ENCODE measurements around the gene CSNK1G1.
"Not testable (repeated sequence)": the region's sequence is repeated elsewhere in the genome, so short reads cannot be mapped to it uniquely, and the experiment has no call there.

Gene CSNK1G1

DNA sequence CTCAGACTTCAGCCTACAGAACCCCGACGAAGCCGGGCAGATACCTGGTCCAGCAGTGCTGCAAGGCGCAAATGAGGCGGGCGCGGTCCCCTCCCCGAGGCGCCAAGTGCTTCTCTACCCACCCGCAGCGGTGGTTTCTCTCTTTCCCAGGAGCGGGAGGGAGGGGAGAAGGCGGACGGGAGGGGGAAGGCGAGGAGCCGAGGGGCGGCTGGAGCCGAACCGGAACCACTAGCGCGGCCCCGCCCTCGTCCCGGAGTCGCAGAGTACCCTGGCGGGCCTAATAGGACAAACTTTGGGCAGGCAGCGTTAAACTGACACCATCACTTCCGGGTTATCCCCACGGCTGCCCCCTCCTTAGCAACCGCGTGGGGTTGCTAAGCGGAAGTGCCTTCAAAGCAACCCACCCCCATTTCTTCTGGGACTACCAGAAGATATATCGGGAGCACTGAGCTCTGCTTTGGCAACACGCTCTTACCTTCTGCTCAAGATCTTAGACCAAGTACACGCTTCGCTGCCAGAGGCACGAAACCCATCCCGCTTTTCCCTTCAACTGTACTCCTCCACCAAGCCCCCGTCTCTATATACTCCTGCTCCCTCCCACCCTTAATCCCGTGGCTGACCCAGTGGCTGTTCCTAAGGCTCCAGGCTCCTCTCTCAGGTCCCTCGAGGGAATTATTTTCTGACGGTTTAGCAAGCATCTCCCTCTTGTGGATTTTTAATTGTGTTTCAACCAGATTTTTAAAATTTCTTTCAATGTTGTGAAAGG, at the start of gene CSNK1G1:
Gene CSNK1G1 (minus strand): TSS at position 230 of the 766 bp plus-strand sequence. CDS start 55,674 bp downstream, outside the sequence.
- DNase-seq (ENCODE audit: low read depth, low spot score), result peak; percentile 99
- in situ Hi-C loops (cut with HindIII; ENCODE audit: low sequenced_read_pairs), result no loop called here
- peak within 1 kb of the TSS; percentile 97 for H3K4me3 ChIP-seq (ENCODE audit: low read depth, low read length)
- TF ChIP-seq, protein P1, sequence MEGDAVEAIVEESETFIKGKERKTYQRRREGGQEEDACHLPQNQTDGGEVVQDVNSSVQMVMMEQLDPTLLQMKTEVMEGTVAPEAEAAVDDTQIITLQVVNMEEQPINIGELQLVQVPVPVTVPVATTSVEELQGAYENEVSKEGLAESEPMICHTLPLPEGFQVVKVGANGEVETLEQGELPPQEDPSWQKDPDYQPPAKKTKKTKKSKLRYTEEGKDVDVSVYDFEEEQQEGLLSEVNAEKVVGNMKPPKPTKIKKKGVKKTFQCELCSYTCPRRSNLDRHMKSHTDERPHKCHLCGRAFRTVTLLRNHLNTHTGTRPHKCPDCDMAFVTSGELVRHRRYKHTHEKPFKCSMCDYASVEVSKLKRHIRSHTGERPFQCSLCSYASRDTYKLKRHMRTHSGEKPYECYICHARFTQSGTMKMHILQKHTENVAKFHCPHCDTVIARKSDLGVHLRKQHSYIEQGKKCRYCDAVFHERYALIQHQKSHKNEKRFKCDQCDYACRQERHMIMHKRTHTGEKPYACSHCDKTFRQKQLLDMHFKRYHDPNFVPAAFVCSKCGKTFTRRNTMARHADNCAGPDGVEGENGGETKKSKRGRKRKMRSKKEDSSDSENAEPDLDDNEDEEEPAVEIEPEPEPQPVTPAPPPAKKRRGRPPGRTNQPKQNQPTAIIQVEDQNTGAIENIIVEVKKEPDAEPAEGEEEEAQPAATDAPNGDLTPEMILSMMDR (IDR thresholded peaks at IDR 0.05; ENCODE audit: low read depth, low read length), result peak; percentile 36

DNA sequence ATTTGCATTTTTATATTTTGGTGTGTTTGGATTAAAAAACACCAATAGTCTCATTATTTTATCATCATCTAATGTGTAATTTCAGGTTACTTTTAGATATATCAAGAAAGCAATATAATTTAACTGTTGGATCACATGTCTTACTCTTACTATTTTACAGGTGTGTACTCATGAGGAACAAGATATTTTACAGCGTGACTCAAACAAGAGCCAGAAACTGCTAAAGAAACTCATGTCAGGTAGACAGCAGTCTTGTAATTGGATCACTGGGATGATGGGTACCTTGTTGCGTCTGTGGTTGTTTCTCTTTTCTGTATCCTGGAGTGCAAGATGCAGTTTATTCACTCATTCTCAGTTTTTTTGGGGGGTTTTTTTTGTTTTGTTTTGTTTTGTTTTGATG, 44.6 kb upstream of the CSNK1G1 start:
- TF ChIP-seq, protein P1 (IDR thresholded peaks at IDR 0.05; ENCODE audit: low read depth, low read length), result no peak
- in situ Hi-C loops (cut with HindIII; ENCODE audit: low sequenced_read_pairs), result no loop called here
- no peak overlapping the region for H3K4me3 ChIP-seq (ENCODE audit: low read depth, low read length)
- no peak for DNase-seq (ENCODE audit: low read depth, low spot score)

DNA sequence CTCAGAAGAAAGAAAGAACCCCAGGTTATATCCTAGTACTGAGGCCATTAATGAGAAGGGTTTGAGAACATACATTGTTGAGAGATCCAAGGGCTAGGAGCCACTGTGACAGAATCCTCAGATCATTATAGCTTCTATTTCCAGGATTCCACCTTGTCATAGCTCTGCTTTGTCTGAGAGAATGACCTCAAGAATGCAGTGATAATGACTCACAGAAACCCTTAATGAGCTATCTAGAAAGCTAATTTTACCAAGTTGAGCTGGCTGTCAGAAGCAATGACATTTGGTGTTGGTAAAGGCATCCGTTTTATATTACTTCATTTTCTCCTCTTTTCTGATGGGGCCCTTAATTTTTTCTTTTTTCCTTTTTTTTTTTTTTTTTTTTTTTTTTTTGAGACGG, 42.6 kb upstream of the CSNK1G1 start:
- TF ChIP-seq, protein P1 (IDR thresholded peaks at IDR 0.05; ENCODE audit: low read depth, low read length), result no peak
- in situ Hi-C loops (cut with HindIII; ENCODE audit: low sequenced_read_pairs), result no loop called here
- no peak for DNase-seq (ENCODE audit: low read depth, low spot score)
- H3K4me3 ChIP-seq (ENCODE audit: low read depth, low read length), result no peak overlapping the region

DNA sequence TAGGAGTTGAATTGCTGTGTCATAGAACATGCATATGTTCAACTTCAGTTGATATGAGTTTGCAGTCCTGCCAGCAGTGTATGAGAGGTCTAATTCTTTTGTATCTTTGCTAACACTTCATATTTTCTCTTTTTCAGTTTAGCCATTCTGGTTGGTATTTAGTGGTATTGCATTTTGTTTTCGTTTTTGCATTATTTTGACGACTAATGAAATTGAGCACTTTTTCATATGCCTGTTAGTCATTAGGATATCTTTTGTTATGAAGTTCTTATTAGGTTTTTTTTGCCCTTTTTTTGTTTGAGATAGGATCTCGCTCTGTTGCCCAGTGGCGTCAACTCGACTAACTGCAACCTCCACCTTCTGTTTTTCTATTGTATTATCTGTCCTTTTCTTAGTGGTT, 40.8 kb upstream of the CSNK1G1 start:
- DNase-seq (ENCODE audit: low read depth, low spot score), result no peak
- H3K4me3 ChIP-seq (ENCODE audit: low read depth, low read length), result no peak overlapping the region
- TF ChIP-seq, protein P1 (IDR thresholded peaks at IDR 0.05; ENCODE audit: low read depth, low read length), result no peak
- in situ Hi-C loops (cut with HindIII; ENCODE audit: low sequenced_read_pairs), result no loop called here

DNA sequence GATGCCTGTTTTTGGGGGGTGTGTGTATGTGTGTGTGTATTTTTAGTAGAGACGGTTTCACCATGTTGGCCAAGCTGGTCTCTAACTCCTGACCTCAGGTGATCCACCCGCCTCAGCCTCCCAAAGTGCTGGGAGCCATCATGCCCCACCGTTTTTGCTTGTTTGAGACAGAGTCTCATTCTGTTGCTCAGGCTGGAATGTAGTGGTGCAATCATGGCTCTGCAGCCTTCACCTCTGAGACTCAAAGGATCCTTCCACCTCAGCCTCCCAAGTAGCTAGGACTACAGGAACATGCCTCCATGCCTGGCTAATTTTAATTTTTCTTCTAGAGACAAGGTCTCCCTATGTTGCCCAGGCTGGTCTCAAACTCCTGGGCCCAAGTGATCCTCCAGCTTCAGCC, 36.5 kb upstream of the CSNK1G1 start:
- in situ Hi-C loops (cut with HindIII; ENCODE audit: low sequenced_read_pairs); DNase-seq (ENCODE audit: low read depth, low spot score); H3K4me3 ChIP-seq (ENCODE audit: low read depth, low read length): not testable (repeated sequence)

DNA sequence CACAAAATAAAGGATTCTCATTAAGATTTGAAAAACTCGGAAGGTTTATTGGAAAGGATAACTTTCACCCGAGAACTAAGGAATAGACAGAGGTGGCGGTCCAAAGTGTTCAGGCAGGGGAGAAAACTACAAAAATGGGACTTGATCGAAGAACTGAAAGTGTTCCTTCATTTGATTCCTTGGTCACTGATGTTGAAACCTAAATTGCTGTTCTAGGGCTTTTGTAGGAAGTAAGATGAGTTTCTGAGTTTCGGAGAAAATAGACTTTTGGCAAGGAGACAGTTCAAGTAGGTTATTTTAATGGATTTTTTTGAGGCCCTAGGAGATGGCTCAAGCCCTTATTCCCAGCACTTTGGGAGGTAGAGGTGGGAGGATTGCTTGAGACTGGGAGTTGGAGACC, 33.1 kb upstream of the CSNK1G1 start:
- no peak for DNase-seq (ENCODE audit: low read depth, low spot score)
- in situ Hi-C loops (cut with HindIII; ENCODE audit: low sequenced_read_pairs), result no loop called here
- TF ChIP-seq, protein P1 (IDR thresholded peaks at IDR 0.05; ENCODE audit: low read depth, low read length), result no peak
- H3K4me3 ChIP-seq (ENCODE audit: low read depth, low read length), result no peak overlapping the region

DNA sequence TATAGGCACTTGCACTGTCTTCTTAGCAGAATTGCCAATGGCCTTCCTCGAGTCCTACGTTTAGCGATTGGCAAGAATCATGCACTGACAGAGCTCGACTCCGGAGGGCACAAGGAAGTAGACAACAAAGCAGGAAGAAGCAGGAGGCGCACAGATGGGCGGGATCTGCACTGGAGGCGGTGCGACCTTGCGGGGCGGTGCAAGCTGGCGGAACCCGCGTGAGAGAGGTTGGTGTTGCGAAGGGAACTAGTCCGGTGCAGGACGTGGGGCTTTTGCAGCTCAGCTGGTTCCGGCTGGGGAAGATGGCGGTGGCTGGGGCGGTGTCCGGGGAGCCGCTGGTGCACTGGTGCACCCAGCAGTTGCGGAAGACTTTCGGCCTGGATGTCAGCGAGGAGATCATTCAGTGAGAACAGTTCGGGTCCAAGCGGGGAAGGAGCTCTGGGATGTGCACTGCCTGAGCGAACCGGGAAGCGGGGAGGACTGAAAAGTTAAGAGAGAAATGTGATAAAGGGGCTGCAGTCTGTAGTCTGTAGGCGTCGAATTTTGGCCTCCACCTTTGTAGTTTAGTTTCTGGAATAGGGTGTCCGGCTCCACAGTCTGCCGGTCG, 31.7 kb upstream of the CSNK1G1 start, which contains the start of gene TRIP4:
Gene TRIP4 (plus strand): TSS at position 275 of the 607 bp plus-strand sequence. CDS start 28 bp downstream, at position 303.
- peak within 1 kb of the TSS; percentile 94 for H3K4me3 ChIP-seq (ENCODE audit: low read depth, low read length)
- TF ChIP-seq, protein P1 (IDR thresholded peaks at IDR 0.05; ENCODE audit: low read depth, low read length), result no peak
- in situ Hi-C loops (cut with HindIII; ENCODE audit: low sequenced_read_pairs), result no loop called here
- peak; percentile 97 for DNase-seq (ENCODE audit: low read depth, low spot score)

Measured in astrocyte of the spinal cord (primary cell).